ENCODE data around the gene KRT36. TPM values are rescaled to one million over a fixed set of nuclear protein-coding genes. Genes with fewer than 3 reads are reported as not detected.

The KRT36 gene
- total RNA-seq, 1 donor from 2014 or later = not detected

GRCh38 chr17:41516830-41517283 is 27.1 kb upstream of the KRT36 start:
- Mint-ChIP-seq H3K27ac (ENCODE audit: unreplicated experiment) (peak overlapping the region; percentile 43), H3K27me3 (ENCODE audit: low read depth) (peaks cover 5% of the 10 kb centered on the region), H3K4me3 (no peak overlapping the region), H3K36me3 (ENCODE audit: low read depth) (no peaks in the 10 kb centered on the region), H3K9me3 (no peaks in the 10 kb centered on the region), H3K4me1 (no peaks in the 10 kb centered on the region)
- no peak for DNase-seq (ENCODE audit: low read depth, low spot score)
- TF ChIP-seq CTCF (conservative IDR thresholded peaks at IDR 0.05) = no peak

- Mint-ChIP-seq H3K9me3 (no peaks in the 10 kb centered on the region), H3K4me3 (no peak overlapping the region), H3K4me1 (no peaks in the 10 kb centered on the region), H3K36me3 (ENCODE audit: low read depth) (no peaks in the 10 kb centered on the region), H3K27me3 (ENCODE audit: low read depth) (peaks cover 5% of the 10 kb centered on the region), H3K27ac (ENCODE audit: unreplicated experiment) (no peak overlapping the region)
- TF ChIP-seq CTCF (conservative IDR thresholded peaks at IDR 0.05) = no peak
- DNase-seq (ENCODE audit: low read depth, low spot score) = no peak
Measured at GRCh38 chr17:41516147-41516829, 26.6 kb upstream of the KRT36 start.

GRCh38 chr17:41513168-41513547 is 23.4 kb upstream of the KRT36 start:
- Mint-ChIP-seq H3K9me3 (no peaks in the 10 kb centered on the region), H3K27ac (ENCODE audit: unreplicated experiment) (no peak overlapping the region), H3K4me3 (no peak overlapping the region), H3K4me1 (no peaks in the 10 kb centered on the region), H3K27me3 (ENCODE audit: low read depth) (no peaks in the 10 kb centered on the region), H3K36me3 (ENCODE audit: low read depth) (no peaks in the 10 kb centered on the region)
- no peak for DNase-seq (ENCODE audit: low read depth, low spot score)
- no peak for TF ChIP-seq CTCF (conservative IDR thresholded peaks at IDR 0.05)

- Mint-ChIP-seq H3K4me3 (no peak overlapping the region), H3K27ac (ENCODE audit: unreplicated experiment) (no peak overlapping the region), H3K36me3 (ENCODE audit: low read depth) (no peaks in the 10 kb centered on the region), H3K9me3 (no peaks in the 10 kb centered on the region), H3K27me3 (ENCODE audit: low read depth) (no peaks in the 10 kb centered on the region), H3K4me1 (peaks cover 3% of the 10 kb centered on the region)
- DNase-seq (ENCODE audit: low read depth, low spot score) = no peak
- no peak for TF ChIP-seq CTCF (conservative IDR thresholded peaks at IDR 0.05)
Measured at GRCh38 chr17:41512546-41513167, 22.9 kb upstream of the KRT36 start.

GRCh38 chr17:41511716-41512115 is 22.0 kb upstream of the KRT36 start:
- H3K9me3 Mint-ChIP-seq = no peaks in the 10 kb centered on the region
- H3K27ac Mint-ChIP-seq (ENCODE audit: unreplicated experiment) = no peak overlapping the region
- TF ChIP-seq CTCF (conservative IDR thresholded peaks at IDR 0.05) = no peak
- no peak for DNase-seq (ENCODE audit: low read depth, low spot score)
- H3K4me3 Mint-ChIP-seq = no peak overlapping the region
- H3K36me3 Mint-ChIP-seq (ENCODE audit: low read depth) = no peaks in the 10 kb centered on the region
- H3K27me3 Mint-ChIP-seq (ENCODE audit: low read depth) = no peaks in the 10 kb centered on the region
- H3K4me1 Mint-ChIP-seq = peaks cover 6% of the 10 kb centered on the region

Data from neural crest cell (in vitro differentiated cells).